Uterus (tissue), 4 donors: ENCODE results near the gene SUPT4H1. TPM values are rescaled to one million over a fixed set of nuclear protein-coding genes. Genes with fewer than 3 reads are reported as not detected.

Experiments used
- DNase-seq, 2 donors: peaks; one replicate each; pipeline ENCODE4 v3.0.0-alpha.2; 2019 to 2020
- H3K27ac ChIP-seq, 2 donors: fragments of 200-600 bp; sonication (generic); 1 replicate in 1 of 2; 2 replicates in 1 of 2; pipeline ENCODE4 v1.5.1; 2016 to 2018
- H3K27me3 ChIP-seq, 2 donors: fragments of 200-600 bp; sonication (generic); one replicate each; pipeline ENCODE4 v1.5.1; 2018 to 2019; ENCODE audit warnings: control low read depth in 1 of 2
- H3K36me3 ChIP-seq, 2 donors: fragments of 200-600 bp; sonication (generic); one replicate each; pipeline ENCODE4 v1.5.1; 2019; ENCODE audit warnings: control low read depth in 1 of 2
- H3K4me1 ChIP-seq, 2 donors: fragments of 200-600 bp; sonication (generic); one replicate each; pipeline ENCODE4 v1.5.1; 2018 to 2019; ENCODE audit warnings: control low read depth in 1 of 2
- H3K4me3 ChIP-seq, 2 donors: fragments of 200-600 bp; sonication (generic); 1 replicate in 1 of 2; 2 replicates in 1 of 2; pipeline ENCODE4 v1.5.1; 2018 to 2019; ENCODE audit warnings: mild to moderate bottlenecking in 1 of 2
- H3K9me3 ChIP-seq, 2 donors: fragments of 200-600 bp; sonication (generic); one replicate each; pipeline ENCODE4 v1.5.1; 2019; ENCODE audit warnings: control low read depth in 1 of 2
- POLR2A ChIP-seq, 2 donors: fragments of 450-650 bp; IDR thresholded peaks; one replicate each; pipeline ENCODE4 v1.6.1; 2016; ENCODE audit warnings: antibody characterized with exemption in 2 of 2, mild to moderate bottlenecking in 1 of 2, moderate library complexity in 1 of 2
- intact Hi-C: fragments of 100-400 bp; cut with DNase I; formaldehyde crosslinking; loops from one replicate; pipeline ENCODE4 v1.15.1; 2023; ENCODE audit warnings: low total_unique reads
- total RNA-seq, 4 donors: library from RNA; depleted of rRNA in 3 of 4; stranded (reverse); fragments of >200 nt in 3 of 4; gene quantifications; one replicate each; pipeline versions ENCODE4 v1.1.0 to v1.2.4, GENCODE V29; 2014 to 2023
- TF ChIP-seq, protein P1 (sequence below), 4 experiments: fragments of 200-600 bp in 2 of 4; fragments of 450-650 bp in 2 of 4; sonication (generic) in 2 of 4; IDR thresholded peaks; one replicate each; pipeline ENCODE4 v1.5.1; 2016 to 2019; ENCODE audit warnings: antibody characterized with exemption in 4 of 4, mild to moderate bottlenecking in 2 of 4, moderate library complexity in 1 of 4
- donor health status: DM: yes; HTN: yes; CAD: no.

The SUPT4H1 gene
- total RNA-seq, 4 donors from 2014 or later, result 31.1 to 267 (median 98.1) TPM

DNA sequence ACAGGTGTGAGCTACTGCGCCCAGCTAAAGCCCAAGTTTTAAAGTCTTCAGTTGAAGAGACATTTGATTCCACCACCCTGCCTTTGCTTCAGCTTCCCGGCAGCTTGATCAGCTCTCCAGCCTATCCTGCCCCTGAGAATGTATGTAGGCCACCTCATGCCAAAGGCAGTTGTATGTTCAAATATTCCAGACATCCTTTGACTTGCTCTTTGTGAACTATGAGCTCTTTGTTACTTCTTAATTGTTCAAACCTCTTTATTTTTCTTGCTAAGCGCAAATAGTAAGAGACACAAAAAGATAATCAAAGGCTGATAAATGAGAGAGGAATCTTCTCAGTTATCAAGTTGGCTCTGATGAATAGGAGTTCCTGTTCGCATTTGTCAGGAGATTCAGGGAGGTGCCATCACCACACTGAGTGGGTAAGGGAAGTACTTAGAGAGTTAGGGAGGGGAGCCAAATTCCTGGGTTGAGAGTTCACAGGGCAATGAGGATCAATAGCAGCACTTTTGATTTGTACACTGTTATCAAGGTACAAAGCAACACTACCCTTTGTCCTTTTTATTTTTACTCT is 32.0 kb upstream of the SUPT4H1 start:
- no peak for DNase-seq
- no peaks in the 10 kb centered on the region for H3K9me3 ChIP-seq
- H3K27me3 ChIP-seq, result no peaks in the 10 kb centered on the region
- H3K4me1 ChIP-seq, result no peaks in the 10 kb centered on the region
- H3K36me3 ChIP-seq, result no peaks in the 10 kb centered on the region
- TF ChIP-seq, protein P1, sequence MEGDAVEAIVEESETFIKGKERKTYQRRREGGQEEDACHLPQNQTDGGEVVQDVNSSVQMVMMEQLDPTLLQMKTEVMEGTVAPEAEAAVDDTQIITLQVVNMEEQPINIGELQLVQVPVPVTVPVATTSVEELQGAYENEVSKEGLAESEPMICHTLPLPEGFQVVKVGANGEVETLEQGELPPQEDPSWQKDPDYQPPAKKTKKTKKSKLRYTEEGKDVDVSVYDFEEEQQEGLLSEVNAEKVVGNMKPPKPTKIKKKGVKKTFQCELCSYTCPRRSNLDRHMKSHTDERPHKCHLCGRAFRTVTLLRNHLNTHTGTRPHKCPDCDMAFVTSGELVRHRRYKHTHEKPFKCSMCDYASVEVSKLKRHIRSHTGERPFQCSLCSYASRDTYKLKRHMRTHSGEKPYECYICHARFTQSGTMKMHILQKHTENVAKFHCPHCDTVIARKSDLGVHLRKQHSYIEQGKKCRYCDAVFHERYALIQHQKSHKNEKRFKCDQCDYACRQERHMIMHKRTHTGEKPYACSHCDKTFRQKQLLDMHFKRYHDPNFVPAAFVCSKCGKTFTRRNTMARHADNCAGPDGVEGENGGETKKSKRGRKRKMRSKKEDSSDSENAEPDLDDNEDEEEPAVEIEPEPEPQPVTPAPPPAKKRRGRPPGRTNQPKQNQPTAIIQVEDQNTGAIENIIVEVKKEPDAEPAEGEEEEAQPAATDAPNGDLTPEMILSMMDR (IDR thresholded peaks at IDR 0.05), result no peak
- no peak for TF ChIP-seq POLR2A (IDR thresholded peaks at IDR 0.05)
- no peak overlapping the region for H3K27ac ChIP-seq
- intact Hi-C loops, result no loop called here
- no peak overlapping the region for H3K4me3 ChIP-seq

DNA sequence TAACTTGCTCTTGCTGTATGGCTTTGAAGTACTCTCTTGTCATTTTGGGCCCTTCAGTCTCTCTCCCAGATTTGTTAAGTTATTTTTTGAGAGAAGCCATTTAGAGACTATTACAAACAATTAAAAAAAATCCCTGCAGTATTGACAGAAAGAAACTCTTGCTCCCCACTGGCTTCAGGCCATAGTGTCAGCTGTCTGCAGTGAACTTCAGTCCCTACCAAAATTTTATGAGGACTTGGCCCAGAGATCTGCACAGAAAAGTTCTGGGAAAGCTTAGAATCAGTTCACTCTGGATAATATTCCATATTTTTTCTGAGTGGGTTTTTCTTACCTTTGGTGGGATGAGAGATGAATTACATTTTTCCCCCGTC is 30.9 kb upstream of the SUPT4H1 start:
- Histone ChIP-seq H3K27ac (no peak overlapping the region), H3K4me1 (no peaks in the 10 kb centered on the region), H3K9me3 (no peaks in the 10 kb centered on the region), H3K27me3 (no peaks in the 10 kb centered on the region), H3K4me3 (no peak overlapping the region), H3K36me3 (no peaks in the 10 kb centered on the region)
- DNase-seq, result no peak
- intact Hi-C loops, result no loop called here
- TF ChIP-seq, protein P1 (IDR thresholded peaks at IDR 0.05), result no peak
- no peak for TF ChIP-seq POLR2A (IDR thresholded peaks at IDR 0.05)

GRCh38 chr17:58382108-58382871 is 30.3 kb upstream of the SUPT4H1 start:
- no peaks in the 10 kb centered on the region for H3K36me3 ChIP-seq
- H3K9me3 ChIP-seq, result no peaks in the 10 kb centered on the region
- no peak for DNase-seq
- intact Hi-C loops, result no loop called here
- no peak for TF ChIP-seq POLR2A (IDR thresholded peaks at IDR 0.05)
- TF ChIP-seq, protein P1 (IDR thresholded peaks at IDR 0.05), result no peak
- no peaks in the 10 kb centered on the region for H3K4me1 ChIP-seq
- no peak overlapping the region for H3K27ac ChIP-seq
- H3K4me3 ChIP-seq, result no peak overlapping the region
- no peaks in the 10 kb centered on the region for H3K27me3 ChIP-seq

- no peak overlapping the region for H3K27ac ChIP-seq
- H3K4me3 ChIP-seq, result no peak overlapping the region
- H3K9me3 ChIP-seq, result no peaks in the 10 kb centered on the region
- H3K4me1 ChIP-seq, result no peaks in the 10 kb centered on the region
- TF ChIP-seq POLR2A (IDR thresholded peaks at IDR 0.05), result no peak
- TF ChIP-seq, protein P1 (IDR thresholded peaks at IDR 0.05), result no peak
- H3K27me3 ChIP-seq, result no peaks in the 10 kb centered on the region
- no peak for DNase-seq
- no peaks in the 10 kb centered on the region for H3K36me3 ChIP-seq
- intact Hi-C loops, result no loop called here
Measured at GRCh38 chr17:58381124-58382035, 29.4 kb upstream of the SUPT4H1 start.
